HG03442 (cell line): Measurements from ENCODE around the gene SMIM44.
"Not testable (repeated sequence)": the region's sequence is repeated elsewhere in the genome, so short reads cannot be mapped to it uniquely, and the experiment has no call there.

ENCODE experiments used
- ATAC-seq: cut with Tn5 transposase; IDR thresholded peaks from one replicate; pipeline ENCODE4 v1.9.1; 2021; ENCODE audit warnings: mild to moderate bottlenecking, moderate library complexity; ENCODE audit not compliant: unreplicated experiment

Gene SMIM44

GRCh38 chr19:3483226-3483628 is at the start of gene SMIM44:
Gene SMIM44 (minus strand): TSS chr19:3483441. CDS start chr19:3483403, 38 bp downstream.
- no peak for ATAC-seq

GRCh38 chr19:3533033-3533432 is 49.8 kb upstream of the SMIM44 start:
- ATAC-seq, result no peak

GRCh38 chr19:3532154-3532786 is 49.0 kb upstream of the SMIM44 start:
- no peak for ATAC-seq

GRCh38 chr19:3531716-3532115 is 48.5 kb upstream of the SMIM44 start:
- ATAC-seq, result no peak

GRCh38 chr19:3530389-3530788 is 47.1 kb upstream of the SMIM44 start:
- ATAC-seq, result no peak

- ATAC-seq, result not testable (repeated sequence)
Measured at GRCh38 chr19:3529299-3529698, 46.1 kb upstream of the SMIM44 start.

GRCh38 chr19:3528539-3529211 is 45.4 kb upstream of the SMIM44 start:
- no peak for ATAC-seq

GRCh38 chr19:3528080-3528479 is 44.8 kb upstream of the SMIM44 start:
- no peak for ATAC-seq

GRCh38 chr19:3527238-3527910 is 44.1 kb upstream of the SMIM44 start:
- ATAC-seq, result no peak

GRCh38 chr19:3526507-3527237 is 43.4 kb upstream of the SMIM44 start:
- no peak for ATAC-seq

GRCh38 chr19:3524904-3525451 is 41.7 kb upstream of the SMIM44 start:
- no peak for ATAC-seq

- ATAC-seq, result no peak
Measured at GRCh38 chr19:3524078-3524842, 41.0 kb upstream of the SMIM44 start.

- no peak for ATAC-seq
Measured at GRCh38 chr19:3523361-3524077, 40.3 kb upstream of the SMIM44 start.

GRCh38 chr19:3522421-3523360 is 39.5 kb upstream of the SMIM44 start:
- no peak for ATAC-seq

GRCh38 chr19:3521104-3521445 is 37.8 kb upstream of the SMIM44 start:
- ATAC-seq, result no peak

- no peak for ATAC-seq
Measured at GRCh38 chr19:3520166-3521103, 37.2 kb upstream of the SMIM44 start.

- no peak for ATAC-seq
Measured at GRCh38 chr19:3519126-3519525, 35.9 kb upstream of the SMIM44 start.

GRCh38 chr19:3518659-3519058 is 35.4 kb upstream of the SMIM44 start:
- ATAC-seq, result no peak
